Activated gamma-delta T cell treated with Interleukin-2 at 50 U/mL for 16 hours (primary cell): Measurements from ENCODE around the gene PIK3CD.

Experiments used
- DNase-seq: peaks from one replicate; pipeline ENCODE4 v3.0.0-alpha.2; 2020

The PIK3CD gene

DNA sequence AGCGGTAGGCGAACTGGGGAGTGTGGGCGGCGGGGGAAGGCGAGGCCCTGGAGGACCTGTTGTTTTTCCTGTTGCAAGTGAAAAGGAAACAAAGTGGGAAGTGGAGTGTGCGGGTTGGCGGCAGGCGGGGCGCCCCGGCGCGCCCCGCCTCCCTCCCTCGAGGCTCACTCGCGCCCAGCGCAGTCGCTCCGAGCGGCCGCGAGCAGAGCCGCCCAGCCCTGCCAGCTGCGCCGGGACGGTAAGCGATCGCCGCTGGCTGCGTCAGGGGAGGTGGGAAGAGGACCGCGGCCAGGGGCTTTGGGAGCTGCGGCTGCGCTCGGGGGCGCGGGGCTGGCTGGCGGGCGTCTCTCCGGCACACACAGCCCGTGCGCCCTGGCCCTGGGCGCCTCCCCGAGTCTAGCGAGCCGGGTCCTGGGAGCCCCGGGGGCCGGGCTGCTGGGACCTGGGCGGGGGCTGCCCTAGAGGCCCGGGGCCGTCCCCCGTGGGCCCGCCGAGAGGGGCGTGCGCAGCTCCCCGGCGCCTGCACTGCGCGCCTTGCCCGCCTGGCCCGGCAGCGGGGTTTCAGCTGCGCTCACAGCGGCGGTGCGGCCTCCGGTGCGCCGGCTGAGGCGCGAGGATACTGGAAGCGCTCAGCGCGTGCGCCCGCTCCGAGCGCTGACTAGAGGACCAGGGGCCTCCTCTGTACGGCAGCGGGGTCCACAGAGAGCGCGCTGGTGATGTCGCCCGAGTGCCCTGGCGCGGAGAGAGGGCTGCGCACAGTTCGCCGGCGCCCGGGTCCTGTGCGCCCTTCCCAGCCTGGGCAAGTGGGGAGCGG is at the start of gene PIK3CD:
PIK3CD (plus strand) TSS at position 167 of the 814 bp plus-strand sequence. CDS start 58,725 bp downstream, outside the sequence.
- peak; percentile 45 for DNase-seq

DNA sequence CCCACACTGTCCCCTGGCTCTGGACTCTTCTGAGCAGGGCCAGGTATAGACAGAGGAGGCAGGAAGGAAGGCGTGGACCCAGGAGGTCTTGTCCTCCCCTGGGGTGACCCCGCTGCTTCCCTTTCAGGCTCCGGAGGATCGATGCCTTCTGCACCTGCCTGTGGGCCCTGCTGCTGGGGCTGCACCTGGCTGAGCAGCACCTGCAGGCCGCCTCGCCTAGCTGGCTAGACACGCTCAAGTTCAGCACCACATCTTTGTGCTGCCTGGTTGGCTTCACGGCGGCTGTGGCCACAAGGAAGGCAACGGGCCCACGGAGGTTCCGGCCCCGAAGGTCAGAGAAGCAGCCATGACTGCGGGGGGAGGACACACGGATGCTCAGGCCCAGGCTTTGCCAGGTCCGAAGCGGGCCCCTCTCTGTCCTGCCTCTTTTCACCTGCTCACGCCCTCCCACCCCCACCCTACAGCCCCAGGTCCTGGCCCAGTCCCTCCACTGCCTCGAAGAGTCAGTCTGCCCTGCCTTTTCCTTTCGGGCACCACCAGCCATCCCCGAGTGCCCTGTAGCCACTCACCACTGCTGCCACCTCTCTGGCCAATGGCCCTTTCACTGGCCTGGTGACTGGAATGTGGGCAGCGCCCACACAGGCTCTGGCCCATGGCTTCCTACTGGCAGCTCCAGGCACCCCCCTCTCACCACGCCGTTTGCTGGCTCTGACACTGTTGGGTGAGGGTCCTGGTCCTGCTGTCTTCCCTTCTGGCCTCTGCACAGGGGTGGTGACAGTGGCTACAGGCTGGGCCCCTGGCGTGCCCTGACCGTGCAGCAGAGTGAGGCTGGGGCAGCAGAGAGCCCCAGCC is 49.4 kb upstream of the PIK3CD start:
- DNase-seq = no peak

DNA sequence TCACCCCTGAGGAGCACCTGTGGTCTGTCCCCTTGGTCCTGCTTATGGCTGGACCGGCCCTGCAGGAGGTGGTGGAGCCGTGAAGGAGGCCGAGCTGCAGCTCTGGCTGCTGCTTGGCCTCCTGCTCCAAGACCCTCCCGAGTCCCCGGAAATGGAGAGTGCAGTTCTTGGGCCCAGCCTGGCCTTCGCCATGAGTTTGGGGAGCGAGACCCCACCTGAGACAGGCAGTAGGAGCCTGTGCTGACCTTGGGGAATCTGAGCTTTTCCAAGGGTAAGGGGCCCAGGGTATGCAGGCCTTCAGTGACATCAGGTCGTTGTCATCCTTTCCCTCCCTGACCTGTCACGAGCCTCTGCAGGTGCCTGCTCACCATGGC is 48.8 kb upstream of the PIK3CD start:
- DNase-seq = no peak

DNA sequence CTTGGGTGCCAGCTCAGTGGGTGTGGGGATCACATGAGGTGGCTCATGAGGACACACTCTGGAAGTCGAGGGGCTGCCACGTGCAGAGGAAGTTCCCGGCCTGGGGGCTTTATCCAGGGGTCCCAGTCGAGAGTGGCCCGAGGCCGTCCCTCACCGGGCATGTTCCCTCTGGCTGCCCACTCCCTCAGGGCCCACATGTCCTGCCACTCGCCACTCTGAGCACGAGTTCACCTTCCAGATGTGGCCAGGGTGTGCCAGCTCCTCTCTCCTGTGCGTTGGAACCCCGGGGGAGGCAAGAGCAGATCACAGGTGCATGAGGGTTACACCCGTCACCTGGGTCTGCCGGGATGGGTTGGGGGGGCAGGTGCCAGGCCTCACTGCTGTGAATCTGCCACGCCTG is 48.2 kb upstream of the PIK3CD start:
- DNase-seq = no peak

DNA sequence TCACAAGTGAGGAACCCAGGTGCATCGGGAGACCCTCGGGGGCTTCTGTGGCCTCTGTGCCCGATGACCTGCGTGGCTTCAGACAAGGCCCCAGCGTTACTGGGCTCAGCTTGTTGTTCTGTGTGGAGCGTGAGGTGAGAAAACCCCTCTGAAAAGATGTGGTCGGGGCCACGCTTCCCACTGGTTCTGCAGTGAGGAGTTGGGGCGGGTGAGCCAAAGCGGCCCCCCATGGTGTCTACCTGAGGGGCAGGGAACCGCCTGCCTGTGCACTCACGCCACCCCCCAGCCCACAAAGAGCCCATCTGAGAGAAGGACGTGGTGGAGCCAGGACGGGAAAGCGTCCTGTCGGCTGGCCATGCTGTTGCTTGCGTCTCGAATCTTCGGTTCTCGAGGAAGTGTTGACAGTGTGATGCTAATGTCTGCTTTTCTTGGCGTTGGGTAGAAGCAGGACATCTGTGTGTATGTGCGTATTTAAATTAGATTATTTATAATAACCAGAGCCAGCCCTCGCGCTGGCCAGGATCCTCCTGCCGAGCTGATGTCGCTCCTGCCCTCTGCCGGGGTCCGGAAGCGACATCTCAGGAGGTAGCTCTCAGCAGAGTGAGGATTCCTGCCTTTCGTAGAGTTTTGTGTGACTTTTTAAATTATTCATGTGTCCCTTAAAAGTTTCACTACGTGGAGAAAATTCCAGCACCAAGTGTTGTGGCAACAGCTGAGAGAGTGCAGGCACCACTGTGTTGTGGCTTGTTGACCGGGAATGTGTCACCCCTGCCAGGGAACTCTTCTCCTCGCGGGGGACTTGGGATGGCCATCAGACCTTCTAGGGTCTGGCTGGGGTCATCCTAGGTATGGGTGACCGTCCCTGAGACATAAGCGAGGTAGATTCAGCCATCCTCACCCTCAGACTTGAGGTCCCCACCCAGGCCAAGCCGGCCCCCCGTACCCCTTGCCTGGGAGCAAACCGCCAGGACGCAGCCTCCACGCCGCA is 47.5 kb upstream of the PIK3CD start:
- DNase-seq = no peak

DNA sequence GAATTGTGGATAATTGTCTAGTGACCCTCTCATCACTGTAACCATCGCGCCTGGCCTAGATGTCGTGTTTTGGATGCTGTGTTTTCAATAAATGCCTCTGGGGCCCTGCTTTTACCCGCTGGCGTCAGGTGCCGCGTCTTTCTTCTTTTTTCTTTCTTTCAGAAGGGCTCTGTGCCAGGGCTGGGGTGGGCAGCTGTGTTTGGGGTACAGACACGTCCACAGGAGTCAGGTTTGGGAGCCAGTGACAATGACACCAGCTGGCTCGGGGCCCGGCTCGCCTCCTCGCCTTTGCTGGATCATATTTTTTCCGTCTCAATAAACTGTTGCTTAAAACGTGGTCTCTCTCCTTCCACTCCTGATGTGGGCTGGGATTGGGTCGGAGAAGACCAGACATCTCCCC is 46.7 kb upstream of the PIK3CD start:
- DNase-seq = no peak

DNA sequence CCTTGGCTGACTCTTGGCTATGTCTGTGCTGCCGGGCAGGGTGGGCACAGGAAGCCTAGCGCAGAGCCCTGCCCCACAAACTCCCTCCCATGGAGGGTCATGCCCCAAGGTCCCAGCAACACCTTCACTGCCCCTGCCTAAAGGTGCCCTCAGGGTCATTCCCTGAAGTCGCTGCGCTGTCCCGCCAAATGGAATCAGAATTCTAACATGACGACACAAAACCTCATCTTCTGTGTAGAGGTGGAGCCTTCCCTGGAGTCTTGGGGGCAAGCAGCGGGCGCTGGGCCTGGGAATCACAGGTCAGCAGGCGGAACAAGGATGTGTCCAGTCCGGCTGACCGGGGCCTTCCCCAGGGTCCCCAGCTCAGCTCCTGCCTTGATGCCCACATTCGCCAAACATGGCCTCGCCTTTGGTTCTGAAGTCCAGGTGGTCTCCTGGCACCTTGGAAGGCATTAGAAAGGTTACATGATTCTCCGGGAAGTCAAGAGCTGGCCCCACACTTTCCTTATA is 45.5 kb upstream of the PIK3CD start:
- no peak for DNase-seq

DNA sequence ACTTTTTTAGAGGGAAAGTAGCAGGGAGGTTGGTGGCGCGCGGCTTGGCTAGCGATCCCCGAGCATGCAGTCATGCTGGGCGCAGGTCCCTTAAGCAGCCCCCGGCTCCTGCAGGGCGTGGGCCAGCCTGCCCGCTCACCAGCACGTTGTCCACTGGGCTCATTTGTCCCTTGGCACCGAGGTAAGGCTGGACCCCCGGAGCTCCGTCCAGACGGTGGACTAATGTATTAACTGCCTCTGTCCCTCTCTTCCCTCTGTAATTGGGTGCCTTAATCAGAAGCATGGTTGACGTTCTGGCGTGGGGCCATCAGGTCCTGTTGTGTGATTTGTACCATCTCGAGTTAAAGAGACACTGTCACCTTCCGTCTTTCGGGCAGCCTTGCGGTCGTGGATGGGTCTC is 45.1 kb upstream of the PIK3CD start:
- DNase-seq = no peak

DNA sequence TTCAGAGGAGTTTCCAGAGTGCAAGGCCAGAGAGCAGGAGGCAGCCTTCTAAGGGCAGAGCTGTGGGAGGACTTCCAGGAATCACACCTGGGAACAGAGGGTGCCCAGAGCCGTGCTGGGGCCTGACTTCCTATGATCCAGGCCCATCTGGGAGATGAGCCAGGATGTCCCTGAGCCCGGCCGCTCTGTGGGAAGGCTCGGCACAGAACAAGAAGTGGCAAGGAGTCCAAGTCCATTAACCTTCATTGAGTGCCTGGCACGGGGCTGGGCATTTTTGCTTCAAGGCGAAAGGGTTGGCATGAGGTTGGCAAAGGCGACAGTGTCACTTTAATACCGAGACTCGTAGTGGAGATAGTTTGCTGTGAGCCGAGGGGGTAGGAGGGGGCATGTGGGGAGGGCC is 44.6 kb upstream of the PIK3CD start:
- DNase-seq = no peak

DNA sequence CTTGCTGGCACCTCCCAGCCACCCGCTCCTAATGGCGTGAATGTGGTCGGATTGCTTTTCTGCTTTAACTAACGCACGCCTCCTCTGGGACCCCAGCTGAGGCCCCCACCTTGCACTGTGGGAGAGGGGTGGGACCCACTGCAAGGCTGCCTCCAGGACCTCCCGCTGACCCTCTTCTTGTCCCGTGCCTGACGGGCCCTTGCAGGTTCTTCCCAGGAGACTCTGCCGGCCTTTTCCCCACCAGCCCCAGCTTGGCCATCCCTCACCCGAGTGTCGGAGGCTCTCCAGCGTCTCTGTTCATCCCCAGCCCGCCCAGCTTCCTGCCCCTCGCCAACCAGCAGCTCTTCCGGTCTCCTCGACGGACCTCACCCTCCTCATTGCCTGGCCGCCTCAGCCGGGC is 44.2 kb upstream of the PIK3CD start:
- no peak for DNase-seq

DNA sequence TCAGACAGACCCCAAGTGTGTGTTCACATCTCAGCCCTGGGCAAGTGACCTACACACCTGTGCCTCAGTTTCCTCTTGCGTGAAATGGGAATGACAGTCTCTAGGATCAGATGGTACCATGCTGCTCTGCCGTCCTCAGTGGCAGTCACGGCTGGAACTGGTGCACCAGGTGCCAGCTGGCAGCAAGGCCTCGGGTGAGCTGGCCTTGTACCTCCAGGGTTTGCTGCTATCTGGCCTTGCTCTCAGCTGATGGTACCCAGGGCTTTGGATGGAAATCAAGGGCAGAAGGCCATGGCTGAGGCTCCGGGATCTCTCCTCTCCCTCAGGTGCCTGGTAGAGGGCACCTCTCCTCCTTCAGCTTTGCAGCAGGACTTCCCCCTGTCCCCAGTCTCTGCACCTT is 41.5 kb upstream of the PIK3CD start:
- no peak for DNase-seq

DNA sequence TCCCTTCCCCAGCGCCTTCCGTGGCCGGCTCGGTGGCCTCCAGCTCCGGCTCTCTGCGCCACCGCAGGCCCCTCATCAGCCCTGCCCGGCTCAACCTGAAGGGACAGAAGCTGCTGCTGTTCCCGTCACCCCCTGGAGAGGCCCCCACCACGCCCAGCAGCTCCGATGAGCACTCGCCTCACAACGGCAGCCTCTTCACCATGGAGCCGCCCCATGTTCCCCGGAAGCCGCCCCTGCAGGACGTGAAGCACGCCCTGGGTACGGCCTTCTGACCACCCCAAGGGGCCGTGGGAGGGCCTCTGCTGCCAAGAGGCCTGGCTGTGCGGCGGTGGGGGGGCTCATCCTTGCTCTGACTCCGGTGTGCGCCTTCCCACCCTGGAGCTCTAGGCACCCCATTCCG is 41.0 kb upstream of the PIK3CD start:
- no peak for DNase-seq

DNA sequence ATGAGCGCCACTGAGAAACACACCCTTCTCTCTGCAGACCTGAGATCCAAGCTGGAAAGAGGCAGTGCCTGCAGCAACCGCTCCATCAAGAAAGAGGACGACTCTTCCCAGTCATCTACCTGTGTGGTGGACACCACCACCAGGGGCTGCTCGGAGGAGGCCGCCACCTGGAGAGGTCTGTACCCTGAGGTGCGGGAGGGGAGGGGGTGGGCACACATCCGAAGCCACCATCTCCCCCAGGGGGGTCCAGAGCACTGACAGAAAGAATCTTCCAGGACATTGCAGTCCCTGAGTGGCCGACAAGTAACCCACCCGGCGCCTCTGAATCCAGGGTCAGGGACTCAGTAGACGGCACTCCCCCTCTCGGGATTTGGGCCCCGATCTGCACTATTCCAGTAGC is 39.8 kb upstream of the PIK3CD start:
- no peak for DNase-seq

DNA sequence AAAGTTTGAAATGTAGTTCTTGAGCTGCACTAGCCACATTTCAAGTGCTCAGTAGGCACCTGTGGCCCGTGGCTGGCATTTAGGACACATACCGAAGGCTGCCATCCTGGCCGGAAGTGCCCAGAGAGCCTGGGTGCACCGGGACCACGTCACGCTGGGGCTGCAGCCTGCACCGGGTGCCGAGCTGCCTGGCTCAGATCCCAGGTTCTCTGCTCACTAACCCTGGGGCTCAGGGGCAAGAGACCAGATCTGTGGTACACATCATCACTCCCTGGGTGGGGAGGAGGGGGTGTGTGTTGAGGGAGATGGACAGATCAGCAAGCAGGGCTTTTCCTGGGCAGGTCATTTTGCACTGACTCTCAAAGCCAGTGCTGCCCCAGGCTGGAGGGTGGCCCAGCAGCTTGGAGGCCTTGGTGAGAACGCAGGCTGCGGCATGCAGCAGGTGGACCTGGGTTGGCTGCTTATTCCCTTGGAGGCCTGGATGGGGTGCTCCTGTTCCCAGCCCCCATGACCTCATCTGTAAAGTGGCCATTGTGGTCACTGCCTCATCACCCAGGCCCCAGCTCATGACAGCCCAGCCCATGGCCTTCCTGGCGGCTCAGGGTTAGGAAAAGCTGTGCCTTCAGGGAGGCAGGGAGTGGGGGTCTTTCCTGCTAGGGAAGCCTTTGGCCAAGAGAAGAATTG is 39.2 kb upstream of the PIK3CD start:
- DNase-seq = no peak

DNA sequence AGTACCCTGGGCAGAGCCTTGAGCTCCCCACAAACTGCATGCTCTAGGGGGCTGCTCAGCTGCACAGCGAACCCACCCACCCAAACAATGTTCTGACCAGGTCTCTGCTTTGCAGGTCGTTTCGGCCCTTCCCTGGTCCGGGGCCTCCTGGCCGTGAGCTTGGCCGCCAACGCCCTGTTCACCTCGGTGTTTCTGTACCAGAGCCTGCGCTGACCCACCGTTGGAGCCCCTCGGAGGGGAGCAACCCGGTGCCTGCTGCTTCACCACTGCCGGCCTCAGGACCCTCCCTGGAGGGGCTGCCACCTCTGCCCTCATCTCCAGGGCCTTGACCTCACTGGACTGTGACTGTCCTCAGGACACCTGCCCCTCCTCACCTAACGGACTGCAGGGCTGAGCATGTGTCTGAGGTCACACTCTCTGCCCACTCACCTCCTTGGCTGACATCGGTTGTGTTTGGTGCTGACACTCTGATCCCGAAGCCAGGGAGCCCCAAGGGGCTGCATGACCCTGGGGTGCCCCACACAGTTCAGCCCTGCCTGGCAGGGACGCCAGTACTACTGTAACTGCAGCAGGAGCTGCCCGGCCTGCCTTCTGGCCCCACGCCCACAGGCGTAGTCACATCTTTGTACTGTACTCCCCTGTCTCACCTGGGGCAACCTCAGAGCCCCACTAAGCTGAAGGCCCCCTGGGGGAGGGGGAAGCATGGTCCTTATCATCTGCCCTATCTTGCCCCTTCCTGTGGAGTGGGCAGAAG is 38.5 kb upstream of the PIK3CD start:
- DNase-seq = no peak

DNA sequence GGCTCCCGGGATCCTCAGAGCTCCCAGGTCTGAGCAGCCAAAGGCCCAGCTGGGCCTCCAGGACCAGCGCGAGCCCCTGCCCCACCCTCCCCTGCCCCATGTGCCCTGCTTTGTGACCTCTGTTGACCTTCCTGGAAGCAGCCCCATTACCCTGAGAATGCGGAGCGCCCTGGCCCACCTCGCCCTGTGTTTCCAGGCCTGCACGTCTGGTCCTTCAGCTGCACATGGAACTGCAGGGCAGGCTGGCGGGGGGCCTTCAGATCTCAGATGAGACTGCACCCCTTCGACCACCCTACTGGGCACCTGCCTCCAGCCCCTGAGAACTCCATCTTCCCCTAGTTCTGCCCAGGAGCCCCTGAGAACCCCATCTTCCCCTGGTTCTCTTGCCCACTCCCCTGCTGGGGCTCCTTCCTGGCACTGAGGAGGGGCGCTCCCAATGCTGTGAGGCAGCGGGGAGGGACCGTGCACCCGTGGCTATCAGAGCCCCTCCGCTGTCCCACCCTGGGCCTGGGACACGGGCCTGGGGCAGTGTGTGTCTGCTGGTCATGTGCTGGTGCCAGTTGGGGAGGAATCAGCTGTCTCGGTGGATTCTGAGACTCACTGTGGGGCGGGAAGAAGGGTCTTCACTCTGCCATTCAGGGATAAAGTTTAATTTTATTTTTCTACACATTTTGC is 37.8 kb upstream of the PIK3CD start:
- no peak for DNase-seq

DNA sequence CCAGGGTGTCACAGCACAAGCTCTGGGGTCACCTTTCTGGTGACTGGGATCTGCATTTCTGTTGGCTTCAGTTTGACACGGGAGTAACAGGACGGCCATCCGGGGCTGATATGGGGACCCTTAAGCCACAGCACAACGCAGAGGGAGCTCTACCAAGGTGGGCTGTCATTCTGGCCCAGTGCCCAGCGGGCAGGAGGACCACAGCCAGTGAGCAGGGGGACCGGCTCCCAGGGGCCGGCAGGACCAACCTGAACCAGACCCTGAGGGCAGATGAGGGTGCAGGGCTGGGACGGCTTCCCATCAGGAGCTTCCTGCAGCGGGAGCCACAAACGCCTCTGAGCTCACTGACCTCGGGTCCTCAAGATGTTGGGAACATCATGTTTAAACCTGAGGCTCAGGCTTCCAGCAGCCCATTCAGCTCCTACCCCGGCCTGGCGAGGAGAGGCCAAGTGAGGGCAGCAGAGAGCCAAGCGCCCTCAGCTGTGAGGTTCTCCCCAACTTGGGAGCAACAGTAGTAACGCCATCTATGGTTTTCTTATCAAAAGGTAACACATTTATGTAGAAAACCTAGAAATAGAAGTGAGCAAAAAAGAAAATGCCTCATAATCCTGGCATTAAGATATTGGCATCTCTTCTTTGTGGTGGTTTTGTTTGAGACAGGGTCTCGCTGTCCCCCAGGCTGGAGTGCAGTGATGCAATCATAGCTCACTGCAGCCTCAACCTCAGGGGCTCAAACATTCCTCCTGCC is 36.0 kb upstream of the PIK3CD start:
- DNase-seq = peak; percentile 55

DNA sequence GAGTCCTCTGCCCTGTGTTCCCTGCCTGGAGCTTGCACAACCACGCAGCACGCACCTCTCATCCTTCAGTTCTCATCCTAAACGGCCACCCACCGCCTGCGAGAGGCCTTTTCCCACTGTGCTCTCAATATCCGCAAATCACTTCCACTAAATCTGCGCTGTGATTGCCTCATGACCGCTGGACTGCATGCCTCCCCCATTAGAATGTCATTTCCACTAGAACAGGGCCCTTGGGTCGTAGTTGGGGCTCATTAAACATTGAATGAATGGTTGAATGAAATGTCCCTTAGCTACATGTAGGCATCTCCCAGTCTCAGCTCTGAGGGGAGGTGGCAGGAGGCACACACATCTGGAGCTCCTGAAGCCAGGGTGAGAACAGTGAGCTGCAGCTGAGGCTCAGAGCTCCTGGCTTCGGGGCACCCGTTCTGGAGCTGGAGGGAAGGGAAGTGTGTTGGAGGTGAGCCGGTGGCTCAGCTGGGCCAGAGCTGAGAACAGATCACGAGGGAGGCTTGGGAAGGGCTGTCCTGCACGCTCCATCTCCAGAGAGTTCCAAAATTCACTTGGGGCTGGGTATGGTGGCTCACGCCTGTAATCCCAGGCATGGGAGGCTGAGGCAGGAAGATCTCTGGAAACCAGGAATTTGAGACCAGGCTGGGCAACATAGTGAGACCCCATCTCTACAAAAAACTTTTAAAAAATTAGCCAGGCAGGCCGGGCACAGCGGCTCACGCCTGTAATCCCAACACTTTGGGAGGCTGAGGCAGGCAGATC is 32.4 kb upstream of the PIK3CD start:
- DNase-seq = no peak

DNA sequence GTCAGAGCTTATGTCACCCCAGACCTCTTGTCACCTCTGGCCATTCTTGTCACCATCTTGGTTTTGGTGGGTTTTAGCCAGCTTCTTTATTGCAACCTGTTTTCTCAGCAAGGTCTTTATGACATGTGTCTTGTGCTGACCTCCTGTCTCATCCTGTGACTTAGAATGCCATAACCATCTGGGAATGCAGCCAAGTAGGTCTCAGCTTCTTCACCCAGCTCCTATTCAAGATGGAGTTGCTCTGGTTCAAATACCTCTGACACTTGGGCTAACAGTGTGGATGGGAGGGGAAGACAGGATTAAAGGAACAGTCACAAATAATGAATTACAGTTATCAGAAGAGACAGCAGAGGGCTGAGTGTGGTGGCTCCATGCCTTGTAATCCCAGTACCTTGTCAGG is 30.5 kb upstream of the PIK3CD start:
- no peak for DNase-seq
